ENCODE measurements around the gene MCHR1. TPM values are rescaled to one million over a fixed set of nuclear protein-coding genes. Genes with fewer than 3 reads are reported as not detected.

The MCHR1 gene
- total RNA-seq, 1 donor from 2014 or later = 0.45 TPM

DNA sequence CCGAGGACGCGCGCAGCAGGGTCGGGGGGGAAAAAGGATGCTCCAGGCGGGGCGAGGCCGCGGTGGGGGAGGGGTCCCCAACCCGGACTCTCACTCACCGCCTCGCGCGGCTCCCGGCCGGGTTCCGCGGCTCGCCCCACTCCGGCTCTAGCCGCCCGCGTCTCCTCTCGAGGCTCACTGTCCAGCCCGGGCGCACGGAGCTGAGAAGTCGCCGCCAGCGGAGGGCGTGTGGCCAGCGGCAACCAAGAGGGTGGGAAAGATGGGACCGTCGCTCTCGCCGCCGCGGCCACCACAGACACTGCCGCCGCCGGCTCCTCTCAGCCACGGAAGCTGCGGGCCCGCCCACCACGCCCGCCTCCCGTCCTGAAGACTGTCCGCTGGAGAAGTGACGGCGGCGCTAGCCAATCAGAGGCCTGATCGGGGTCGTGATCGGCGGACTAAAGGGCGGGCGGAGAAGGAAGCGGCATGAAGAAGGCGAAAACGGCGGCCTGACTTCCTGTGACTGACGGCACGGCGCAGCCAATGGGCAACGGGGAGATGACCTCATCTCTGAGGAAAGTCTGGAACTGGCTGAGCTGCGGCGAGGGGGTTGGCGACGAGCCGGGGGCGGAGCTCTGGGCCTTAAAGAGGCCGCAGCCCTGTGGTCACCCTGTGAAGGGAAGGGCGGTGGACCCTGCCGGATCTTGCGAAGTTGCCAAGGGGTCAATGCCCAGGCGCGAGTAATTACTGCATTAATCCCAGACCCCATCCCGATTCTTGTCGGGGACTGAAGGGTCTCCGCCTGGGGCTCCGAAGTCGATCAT lies 42.7 kb upstream of the MCHR1 start, which contains the start of gene MRTFA:
MRTFA (minus strand) TSS at position 340 of the 803 bp plus-strand sequence.
- peak within 1 kb of the TSS; percentile 76 for H3K9ac ChIP-seq
- no peaks in the 10 kb centered on the region for H3K9me3 ChIP-seq (ENCODE audit: low read depth)
- Mint-ChIP-seq H3K9me3 (peaks cover 6% of the 10 kb centered on the region), H3K4me1 (peaks cover 30% of the 10 kb centered on the region), H3K4me3 (peak within 1 kb of the TSS; percentile 93), H3K27me3 (ENCODE audit: insufficient read depth, low read depth) (peaks cover 6% of the 10 kb centered on the region), H3K36me3 (peaks cover 12% of the 10 kb centered on the region), H3K27ac (peak within 1 kb of the TSS; percentile 94)
- H4K20me1 ChIP-seq (ENCODE audit: low read depth) = peaks cover 35% of the 10 kb centered on the region
- H3K27me3 ChIP-seq = no peaks in the 10 kb centered on the region
- H3K4me1 ChIP-seq = peaks cover 8% of the 10 kb centered on the region
- peak; percentile 8 for TF ChIP-seq EZH2 (IDR thresholded peaks at IDR 0.05)
- no peak for TF ChIP-seq EZH2phosphoT487 (IDR thresholded peaks at IDR 0.05)
- TF ChIP-seq, protein P1, sequence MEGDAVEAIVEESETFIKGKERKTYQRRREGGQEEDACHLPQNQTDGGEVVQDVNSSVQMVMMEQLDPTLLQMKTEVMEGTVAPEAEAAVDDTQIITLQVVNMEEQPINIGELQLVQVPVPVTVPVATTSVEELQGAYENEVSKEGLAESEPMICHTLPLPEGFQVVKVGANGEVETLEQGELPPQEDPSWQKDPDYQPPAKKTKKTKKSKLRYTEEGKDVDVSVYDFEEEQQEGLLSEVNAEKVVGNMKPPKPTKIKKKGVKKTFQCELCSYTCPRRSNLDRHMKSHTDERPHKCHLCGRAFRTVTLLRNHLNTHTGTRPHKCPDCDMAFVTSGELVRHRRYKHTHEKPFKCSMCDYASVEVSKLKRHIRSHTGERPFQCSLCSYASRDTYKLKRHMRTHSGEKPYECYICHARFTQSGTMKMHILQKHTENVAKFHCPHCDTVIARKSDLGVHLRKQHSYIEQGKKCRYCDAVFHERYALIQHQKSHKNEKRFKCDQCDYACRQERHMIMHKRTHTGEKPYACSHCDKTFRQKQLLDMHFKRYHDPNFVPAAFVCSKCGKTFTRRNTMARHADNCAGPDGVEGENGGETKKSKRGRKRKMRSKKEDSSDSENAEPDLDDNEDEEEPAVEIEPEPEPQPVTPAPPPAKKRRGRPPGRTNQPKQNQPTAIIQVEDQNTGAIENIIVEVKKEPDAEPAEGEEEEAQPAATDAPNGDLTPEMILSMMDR (IDR thresholded peaks at IDR 0.05) = no peak
- no peaks in the 10 kb centered on the region for H3F3A ChIP-seq (ENCODE audit: low read depth)
- peak within 1 kb of the TSS; percentile 93 for H3K4me3 ChIP-seq
- peak within 1 kb of the TSS; percentile 99 for H3K4me2 ChIP-seq
- DNase-seq (ENCODE audit: low spot score) = peak; percentile 100
- H3K36me3 ChIP-seq = no peaks in the 10 kb centered on the region
- H2AFZ ChIP-seq (replicated peaks) = peak within 1 kb of the TSS; percentile 88
- H3K27ac ChIP-seq = peak within 1 kb of the TSS; percentile 69
- H3K79me2 ChIP-seq (ENCODE audit: low read depth) = peaks cover 47% of the 10 kb centered on the region

DNA sequence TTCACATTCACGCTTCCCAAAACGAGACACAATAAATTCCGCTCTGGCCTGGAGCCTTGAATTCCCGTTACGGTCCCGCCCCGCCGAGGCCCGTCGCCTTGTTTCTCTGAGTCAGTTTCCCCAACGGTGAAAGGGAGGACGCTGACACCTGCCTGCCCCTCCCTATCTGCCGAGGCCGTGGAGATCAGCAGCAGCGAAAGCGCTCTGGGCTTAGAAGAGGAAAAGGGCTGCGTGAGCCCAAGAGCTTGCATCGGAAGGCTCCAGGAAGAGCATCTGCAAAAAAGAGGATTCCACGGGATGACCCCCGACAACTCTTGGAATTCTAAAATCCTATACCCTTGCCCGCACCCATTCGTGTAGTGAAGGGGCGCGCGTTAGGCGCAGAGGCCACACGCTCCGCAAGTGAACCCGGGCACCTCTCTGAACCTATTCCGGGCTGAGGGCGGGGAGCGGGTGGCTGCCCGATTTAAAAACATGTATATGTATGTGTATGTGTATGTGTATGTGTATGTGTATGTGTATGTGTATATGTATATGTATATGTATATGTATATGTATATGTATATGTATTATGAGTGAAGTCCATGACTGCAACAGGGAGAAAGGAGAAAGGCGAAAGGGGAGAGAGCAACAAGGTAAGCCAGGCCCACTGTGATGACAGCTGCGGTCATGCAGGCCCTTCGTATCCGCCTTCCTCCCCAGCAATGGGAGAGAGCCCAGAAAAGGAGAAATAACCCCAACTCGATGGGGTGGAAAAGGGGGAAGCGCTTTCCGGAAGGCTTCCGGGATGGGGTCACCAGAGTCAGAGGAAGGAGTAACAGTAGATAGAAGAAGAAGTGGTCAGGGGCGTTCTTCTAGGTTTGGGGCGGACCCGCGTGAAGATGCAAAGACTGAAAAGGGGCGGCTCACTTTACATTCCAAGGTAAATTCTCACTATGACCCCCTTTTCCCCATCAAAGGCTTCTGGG lies 41.8 kb upstream of the MCHR1 start:
- DNase-seq (ENCODE audit: low spot score) = no peak
- peak overlapping the region; percentile 93 for H3K4me3 Mint-ChIP-seq

DNA sequence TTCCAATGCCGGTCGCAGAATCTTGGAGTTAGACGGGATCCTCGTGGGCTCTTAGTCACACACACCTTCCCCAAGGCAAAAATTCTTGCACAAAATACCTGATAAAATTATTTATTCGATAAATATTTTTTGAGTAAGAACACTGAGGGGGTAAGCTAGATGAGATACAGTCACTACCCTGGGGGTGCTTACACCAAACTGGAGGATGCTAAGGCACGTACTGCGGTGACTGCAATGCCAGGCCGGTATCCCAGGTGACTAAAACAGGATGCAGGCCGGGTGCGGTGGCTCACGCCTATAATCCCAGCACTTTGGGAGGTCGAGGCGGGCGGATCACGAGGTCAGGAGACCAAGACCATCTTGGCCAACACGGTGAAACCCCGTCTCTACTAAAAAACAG lies 41.0 kb upstream of the MCHR1 start:
- no peak overlapping the region for H3K27ac Mint-ChIP-seq
- peaks cover 6% of the 10 kb centered on the region for H3K36me3 Mint-ChIP-seq
- Histone ChIP-seq H3K4me2 (no peak overlapping the region), H3K27ac (no peak overlapping the region), H4K20me1 (ENCODE audit: low read depth) (peaks cover 26% of the 10 kb centered on the region), H3K36me3 (no peaks in the 10 kb centered on the region), H3K4me3 (no peak overlapping the region), H3K79me2 (ENCODE audit: low read depth) (peaks cover 31% of the 10 kb centered on the region), H3K9ac (no peak overlapping the region), H3F3A (ENCODE audit: low read depth) (no peaks in the 10 kb centered on the region), H3K27me3 (no peaks in the 10 kb centered on the region), H3K4me1 (peaks cover 8% of the 10 kb centered on the region), H2AFZ (replicated peaks) (no peak overlapping the region), H3K9me3 (ENCODE audit: low read depth) (no peaks in the 10 kb centered on the region)
- peaks cover 22% of the 10 kb centered on the region for H3K4me1 Mint-ChIP-seq
- H3K4me3 Mint-ChIP-seq = peak overlapping the region; percentile 93
- TF ChIP-seq EZH2 (IDR thresholded peaks at IDR 0.05) = no peak
- TF ChIP-seq, protein P1 (IDR thresholded peaks at IDR 0.05) = no peak
- TF ChIP-seq EZH2phosphoT487 (IDR thresholded peaks at IDR 0.05) = no peak
- peaks cover 6% of the 10 kb centered on the region for H3K27me3 Mint-ChIP-seq (ENCODE audit: insufficient read depth, low read depth)
- no peak for DNase-seq (ENCODE audit: low spot score)
- peaks cover 2% of the 10 kb centered on the region for H3K9me3 Mint-ChIP-seq

More for the DNA sequence above, 41.8 kb upstream of the MCHR1 start:
- Histone ChIP-seq H4K20me1 (ENCODE audit: low read depth) (peaks cover 29% of the 10 kb centered on the region), H3F3A (ENCODE audit: low read depth) (no peaks in the 10 kb centered on the region), H3K4me3 (peak overlapping the region; percentile 59), H3K27ac (no peak overlapping the region), H3K27me3 (no peaks in the 10 kb centered on the region), H3K79me2 (ENCODE audit: low read depth) (peaks cover 39% of the 10 kb centered on the region), H3K36me3 (no peaks in the 10 kb centered on the region), H2AFZ (replicated peaks) (peak overlapping the region; percentile 88), H3K9me3 (ENCODE audit: low read depth) (no peaks in the 10 kb centered on the region), H3K9ac (peak overlapping the region; percentile 43), H3K4me1 (peaks cover 8% of the 10 kb centered on the region), H3K4me2 (peak overlapping the region; percentile 81)
- Mint-ChIP-seq H3K4me1 (peaks cover 25% of the 10 kb centered on the region), H3K9me3 (peaks cover 2% of the 10 kb centered on the region), H3K27ac (peak overlapping the region; percentile 94), H3K27me3 (ENCODE audit: insufficient read depth, low read depth) (peaks cover 6% of the 10 kb centered on the region), H3K36me3 (peaks cover 8% of the 10 kb centered on the region)
- TF ChIP-seq EZH2 (IDR thresholded peaks at IDR 0.05) (peak; percentile 12), EZH2phosphoT487 (IDR thresholded peaks at IDR 0.05) (no peak)
- TF ChIP-seq, protein P1 (IDR thresholded peaks at IDR 0.05) = no peak
